DMS79 treated with DMSO at 0.1 percent for 48 hours (cell line): ENCODE results near the gene CD1B.
"Not testable (repeated sequence)": the region's sequence is repeated elsewhere in the genome, so short reads cannot be mapped to it uniquely, and the experiment has no call there.

Source experiments
- DNase-seq: peaks from one replicate; lab custom pipeline; 2025; lab: John Stamatoyannopoulos, UW

The CD1B gene

GRCh38 chr1:158331481-158332150 is at the start of gene CD1B:
TSS of gene CD1B (minus strand) at chr1:158331531. CDS start at chr1:158331423, 108 bp downstream.
- DNase-seq, result no peak

DNA sequence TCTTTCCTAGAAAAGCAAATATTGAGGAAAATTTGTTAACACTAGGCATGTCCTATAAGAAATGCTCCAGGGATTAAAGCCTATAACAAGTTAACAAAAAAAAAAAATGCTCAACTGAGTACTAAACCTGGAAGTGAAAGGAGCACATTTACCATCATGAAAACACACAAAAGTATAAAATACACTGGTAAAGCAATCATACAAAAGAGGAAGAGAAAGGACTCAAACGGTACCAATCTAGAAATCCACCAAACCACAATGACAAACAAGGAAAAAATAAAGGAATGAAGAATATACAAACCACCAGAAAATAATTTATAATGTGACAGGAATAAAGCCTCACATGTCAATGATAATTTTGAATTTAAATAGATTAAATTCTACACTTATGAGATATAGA is 43.5 kb upstream of the CD1B start:
- no peak for DNase-seq

- DNase-seq, result not testable (repeated sequence)
These were observed 42.8 kb upstream of the CD1B start for GRCh38 chr1:158374101-158374500.

GRCh38 chr1:158371188-158371953 is 40.0 kb upstream of the CD1B start:
- no peak for DNase-seq

DNA sequence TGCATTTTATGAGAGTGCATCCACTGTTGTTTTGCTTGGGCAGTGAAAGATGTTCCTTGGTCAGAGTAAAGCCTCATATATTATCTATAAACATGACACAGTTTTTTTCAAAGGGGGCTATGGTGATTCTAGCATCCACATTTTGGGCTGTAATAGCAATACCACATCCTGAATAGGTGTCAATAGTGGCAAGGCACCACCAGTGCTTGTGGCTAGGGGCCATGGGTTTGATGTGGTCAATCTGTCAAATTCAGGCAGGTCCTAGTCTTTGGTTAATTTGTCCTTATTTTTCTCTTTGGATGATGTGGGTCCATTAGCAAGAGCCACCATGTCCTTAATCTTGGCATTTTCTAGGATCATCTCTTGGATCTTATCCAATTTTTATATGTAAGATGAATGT is 35.5 kb upstream of the CD1B start:
- no peak for DNase-seq

GRCh38 chr1:158362941-158363340 is 31.6 kb upstream of the CD1B start:
- DNase-seq, result no peak

DNA sequence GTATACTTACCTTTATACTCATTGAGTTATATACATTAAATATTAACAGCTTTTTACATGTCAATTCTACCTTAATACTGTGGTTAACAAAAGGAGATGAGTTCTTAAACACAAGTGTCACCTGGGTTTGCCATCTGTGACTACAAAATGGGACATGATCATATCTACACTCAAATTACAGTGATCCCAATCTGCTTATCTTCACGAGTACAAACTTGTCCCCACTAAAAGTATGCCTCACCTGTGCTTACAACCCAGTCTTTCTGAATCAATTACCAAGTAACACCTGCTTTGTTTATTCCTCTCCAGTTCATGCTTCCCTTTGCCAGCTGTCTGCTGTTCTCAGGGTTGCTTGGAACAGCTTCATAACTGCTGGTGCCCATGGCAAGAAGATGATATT is 31.2 kb upstream of the CD1B start:
- DNase-seq, result no peak

DNA sequence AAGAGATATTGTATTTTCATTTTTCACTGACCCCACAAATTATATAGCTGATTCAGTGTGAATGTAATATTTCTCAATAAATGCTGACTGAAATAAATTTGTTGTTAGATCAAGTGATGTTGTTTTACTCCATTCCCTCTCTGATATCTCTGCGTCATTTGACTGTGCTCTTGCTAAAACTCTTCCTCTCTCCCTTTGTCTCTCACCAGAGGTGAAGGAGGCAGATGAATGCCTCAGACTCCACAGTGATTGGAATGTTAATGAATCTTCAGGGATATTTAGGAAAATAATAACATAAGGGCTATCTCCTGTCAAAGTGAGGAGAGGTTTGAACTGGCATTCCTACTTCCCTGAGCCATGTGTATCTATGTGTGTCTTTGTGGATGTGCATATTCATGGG is 26.1 kb upstream of the CD1B start:
- no peak for DNase-seq

GRCh38 chr1:158356616-158357015 is 25.3 kb upstream of the CD1B start:
- DNase-seq, result no peak

- DNase-seq, result no peak
These were observed 24.5 kb upstream of the CD1B start for GRCh38 chr1:158355773-158356285.

GRCh38 chr1:158354255-158354654 is 22.9 kb upstream of the CD1B start:
- DNase-seq, result no peak

- no peak for DNase-seq
These were observed 22.2 kb upstream of the CD1B start, which contains the start of gene CD1E for GRCh38 chr1:158353303-158354075. TSS of gene CD1E (plus strand) at chr1:158353894. CDS start at chr1:158353989, 95 bp downstream.

- not testable (repeated sequence) for DNase-seq
These were observed 17.6 kb upstream of the CD1B start for GRCh38 chr1:158348946-158349345.

GRCh38 chr1:158336413-158336812 is 5.1 kb upstream of the CD1B start:
- not testable (repeated sequence) for DNase-seq

DNA sequence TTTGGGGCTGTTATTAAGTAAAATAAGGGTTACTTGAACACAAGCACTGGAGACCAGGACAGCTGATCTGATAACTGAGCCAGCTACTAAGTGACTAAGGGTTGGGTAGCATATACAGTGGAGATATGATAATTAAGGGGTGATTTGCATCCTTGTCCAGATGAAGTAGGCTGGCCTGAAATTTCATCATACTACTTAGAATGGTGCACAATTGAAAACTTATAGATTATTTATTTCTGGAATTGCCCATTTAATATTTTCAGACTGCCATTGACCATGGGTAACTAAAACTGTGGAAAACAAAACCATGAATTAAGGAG is 3.8 kb upstream of the CD1B start:
- DNase-seq, result no peak

DNA sequence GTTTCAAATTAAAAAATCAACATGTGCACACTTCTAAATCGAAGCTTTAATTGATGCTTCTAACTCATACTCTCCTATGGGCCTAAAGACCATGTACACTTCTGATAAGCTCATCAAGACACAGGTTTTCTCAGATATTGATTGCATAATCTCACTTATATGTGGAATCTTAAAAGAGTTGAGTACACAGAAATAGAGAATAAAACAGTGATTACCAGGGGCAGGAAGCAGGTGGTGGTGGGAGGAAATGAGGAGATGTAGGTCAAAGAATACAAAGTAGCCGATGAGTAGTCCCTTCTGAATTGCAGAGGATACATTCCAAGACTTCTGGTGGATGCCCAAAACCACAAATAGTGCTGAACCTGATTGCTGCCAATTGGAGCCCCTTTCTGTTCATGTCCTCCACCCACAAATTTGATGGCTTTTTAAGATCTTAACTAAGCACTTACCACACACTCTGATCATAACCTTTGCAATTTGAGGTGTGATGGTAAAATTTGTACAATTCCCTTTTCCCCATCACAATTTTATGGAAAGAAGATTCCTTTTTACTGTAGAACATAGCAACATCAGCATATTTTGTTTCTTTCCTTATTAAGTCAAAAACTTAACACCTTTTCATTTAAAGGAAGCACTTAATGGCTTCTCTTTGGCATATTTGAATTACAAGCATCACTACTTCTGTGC is 3.3 kb upstream of the CD1B start:
- DNase-seq, result no peak

- no peak for DNase-seq
These were observed 2.2 kb upstream of the CD1B start for GRCh38 chr1:158333405-158334155.

DNA sequence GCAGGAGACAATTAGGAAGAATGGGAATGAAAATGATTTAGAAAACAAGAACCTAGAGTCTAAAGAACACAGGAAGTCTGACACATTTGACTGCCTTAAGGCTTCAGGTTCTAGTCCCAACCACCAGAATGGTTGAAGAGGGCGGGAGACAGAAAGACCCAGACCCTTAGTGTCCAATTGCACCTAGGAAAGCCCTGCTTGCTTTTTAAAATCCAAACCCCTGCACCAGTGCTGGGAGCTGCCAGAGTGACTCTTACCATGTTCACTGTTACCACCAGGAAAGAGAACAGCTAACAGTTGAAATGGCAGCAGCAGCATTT is 265 bp downstream of the CD1B start:
- no peak for DNase-seq

DNA sequence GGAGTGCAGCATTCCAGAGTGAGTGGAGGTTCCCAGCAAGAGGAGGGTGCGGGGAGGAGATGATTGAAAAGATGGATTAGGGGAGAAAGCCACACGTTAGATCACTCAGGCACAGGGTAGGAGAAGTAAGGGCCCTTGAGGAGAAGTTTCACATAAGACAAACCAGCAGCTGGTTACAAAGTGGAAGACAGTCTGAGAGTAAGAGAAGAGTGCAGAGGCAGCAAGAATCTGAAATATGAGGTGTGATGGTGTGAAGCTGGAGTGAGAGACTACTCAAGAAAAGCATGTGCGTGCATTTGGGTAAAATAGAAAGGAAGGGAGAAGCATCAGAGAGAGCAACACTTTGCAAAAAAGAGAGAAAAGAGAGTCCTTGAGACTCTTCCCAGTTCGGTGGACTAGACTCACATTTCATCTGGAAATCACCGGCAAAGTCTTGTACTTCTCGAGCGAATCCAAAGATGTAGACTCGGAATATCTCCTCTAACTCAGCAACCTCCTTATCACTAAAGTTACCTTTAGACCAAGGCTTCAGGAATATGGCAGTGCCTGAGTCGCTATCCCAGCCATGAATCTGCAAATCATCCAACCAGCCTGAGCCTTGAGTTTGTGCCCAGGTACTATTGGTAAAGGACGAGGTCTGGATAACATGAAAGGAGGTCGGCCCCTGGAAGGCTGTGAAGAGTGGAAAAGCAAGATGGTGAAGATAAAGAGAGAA is 783 bp downstream of the CD1B start:
- no peak for DNase-seq

DNA sequence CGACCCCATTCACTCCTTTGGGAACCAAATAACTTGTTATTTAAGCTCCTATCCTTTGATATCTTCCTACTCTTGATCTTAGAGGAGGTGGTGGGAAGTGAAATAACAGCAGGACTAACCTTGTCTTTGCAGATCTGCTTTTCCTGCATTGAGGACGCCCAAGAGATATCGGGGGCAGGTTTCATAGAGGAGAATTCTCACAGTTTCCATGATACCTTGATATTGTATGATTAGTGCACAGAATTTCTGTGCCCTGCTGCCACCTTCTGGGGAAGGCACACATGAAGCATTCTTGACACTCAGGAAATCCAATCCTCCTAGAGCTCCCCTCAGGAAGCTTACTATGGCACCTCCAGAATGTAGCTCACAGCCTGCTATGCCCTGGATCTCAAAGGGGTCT is 1.6 kb downstream of the CD1B start:
- no peak for DNase-seq

GRCh38 chr1:158329300-158329699 is 2.0 kb downstream of the CD1B start:
- no peak for DNase-seq
